ENCODE results near the gene INPP1.

Gene INPP1

DNA sequence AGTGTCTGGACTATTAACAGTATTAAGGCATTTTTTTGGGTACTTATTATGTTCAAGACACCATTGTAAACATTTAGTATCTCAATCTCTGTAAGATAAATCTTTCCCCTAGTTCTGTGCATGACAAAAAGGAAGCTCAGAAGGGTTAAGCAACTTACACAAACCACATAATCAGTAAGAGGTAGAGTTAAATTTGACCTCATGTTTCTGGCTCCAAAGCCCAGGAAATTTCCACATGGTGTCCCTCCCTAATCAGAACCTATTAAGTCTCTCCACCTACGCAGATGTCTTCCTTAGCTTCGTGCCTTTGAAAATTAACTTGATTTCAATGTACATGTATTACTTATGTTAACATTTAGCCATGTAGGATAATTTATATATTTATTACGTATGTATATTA is 66.8 kb downstream of the INPP1 start:
- peak overlapping the region; percentile 91 for H3K4me2 ChIP-seq (ENCODE audit: insufficient read depth, low read length)
- no peak for DNase-seq

GRCh38 chr2:190412966-190413365 is 69.6 kb downstream of the INPP1 start:
- H3K79me2 ChIP-seq (ENCODE audit: insufficient read depth, low read length), result peaks cover 48% of the 10 kb centered on the region
- no peaks in the 10 kb centered on the region for H3K9me3 ChIP-seq (ENCODE audit: insufficient read depth, low read length, severe bottlenecking)
- no peak for ATAC-seq (ENCODE audit: insufficient read depth, low read depth)
- no peak overlapping the region for H3K4me2 ChIP-seq (ENCODE audit: insufficient read depth, low read length)
- H3K4me1 ChIP-seq (ENCODE audit: insufficient read depth, low read length), result peaks cover 41% of the 10 kb centered on the region
- no peaks in the 10 kb centered on the region for H3K36me3 ChIP-seq (ENCODE audit: insufficient read depth, low read length)
- no peak overlapping the region for H3K9ac ChIP-seq (ENCODE audit: low read depth, low read length)
- no peak overlapping the region for H2AFZ ChIP-seq (ENCODE audit: low read depth, low read length)
- TF ChIP-seq EZH2 (IDR thresholded peaks at IDR 0.05; ENCODE audit: borderline replicate concordance, low read depth, low read length, severe bottlenecking), result no peak
- TF ChIP-seq, protein P1, sequence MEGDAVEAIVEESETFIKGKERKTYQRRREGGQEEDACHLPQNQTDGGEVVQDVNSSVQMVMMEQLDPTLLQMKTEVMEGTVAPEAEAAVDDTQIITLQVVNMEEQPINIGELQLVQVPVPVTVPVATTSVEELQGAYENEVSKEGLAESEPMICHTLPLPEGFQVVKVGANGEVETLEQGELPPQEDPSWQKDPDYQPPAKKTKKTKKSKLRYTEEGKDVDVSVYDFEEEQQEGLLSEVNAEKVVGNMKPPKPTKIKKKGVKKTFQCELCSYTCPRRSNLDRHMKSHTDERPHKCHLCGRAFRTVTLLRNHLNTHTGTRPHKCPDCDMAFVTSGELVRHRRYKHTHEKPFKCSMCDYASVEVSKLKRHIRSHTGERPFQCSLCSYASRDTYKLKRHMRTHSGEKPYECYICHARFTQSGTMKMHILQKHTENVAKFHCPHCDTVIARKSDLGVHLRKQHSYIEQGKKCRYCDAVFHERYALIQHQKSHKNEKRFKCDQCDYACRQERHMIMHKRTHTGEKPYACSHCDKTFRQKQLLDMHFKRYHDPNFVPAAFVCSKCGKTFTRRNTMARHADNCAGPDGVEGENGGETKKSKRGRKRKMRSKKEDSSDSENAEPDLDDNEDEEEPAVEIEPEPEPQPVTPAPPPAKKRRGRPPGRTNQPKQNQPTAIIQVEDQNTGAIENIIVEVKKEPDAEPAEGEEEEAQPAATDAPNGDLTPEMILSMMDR (IDR thresholded peaks at IDR 0.05; ENCODE audit: borderline replicate concordance, extremely low read depth, low read length, poor library complexity, severe bottlenecking), result no peak
- DNase-seq, result no peak
- H3K4me3 ChIP-seq (ENCODE audit: low read depth in 1 of 2, low read length in 2 of 2), result no peak overlapping the region
- H3K27me3 ChIP-seq (ENCODE audit: insufficient read depth, low read length, poor library complexity), result no peaks in the 10 kb centered on the region
- H4K20me1 ChIP-seq (ENCODE audit: insufficient read depth, low read length), result no peaks in the 10 kb centered on the region
- no peak overlapping the region for H3K27ac ChIP-seq (ENCODE audit: low read length)

More for the DNA sequence above, 66.8 kb downstream of the INPP1 start:
- Histone ChIP-seq H3K4me1 (ENCODE audit: insufficient read depth, low read length) (peaks cover 39% of the 10 kb centered on the region), H3K27me3 (ENCODE audit: insufficient read depth, low read length, poor library complexity) (no peaks in the 10 kb centered on the region), H3K9ac (ENCODE audit: low read depth, low read length) (no peak overlapping the region), H2AFZ (ENCODE audit: low read depth, low read length) (no peak overlapping the region), H3K79me2 (ENCODE audit: insufficient read depth, low read length) (peaks cover 36% of the 10 kb centered on the region), H3K9me3 (ENCODE audit: insufficient read depth, low read length, severe bottlenecking) (no peaks in the 10 kb centered on the region), H3K36me3 (ENCODE audit: insufficient read depth, low read length) (no peaks in the 10 kb centered on the region), H4K20me1 (ENCODE audit: insufficient read depth, low read length) (no peaks in the 10 kb centered on the region), H3K4me3 (ENCODE audit: low read depth in 1 of 2, low read length in 2 of 2) (peak overlapping the region in 1 of 2 experiments; percentile 63; a peak in 1 of 4 replicates), H3K27ac (ENCODE audit: low read length) (no peak overlapping the region)
- no peak for TF ChIP-seq EZH2 (IDR thresholded peaks at IDR 0.05; ENCODE audit: borderline replicate concordance, low read depth, low read length, severe bottlenecking)
- TF ChIP-seq, protein P1 (IDR thresholded peaks at IDR 0.05; ENCODE audit: borderline replicate concordance, extremely low read depth, low read length, poor library complexity, severe bottlenecking), result no peak
- no peak for ATAC-seq (ENCODE audit: insufficient read depth, low read depth)

DNA sequence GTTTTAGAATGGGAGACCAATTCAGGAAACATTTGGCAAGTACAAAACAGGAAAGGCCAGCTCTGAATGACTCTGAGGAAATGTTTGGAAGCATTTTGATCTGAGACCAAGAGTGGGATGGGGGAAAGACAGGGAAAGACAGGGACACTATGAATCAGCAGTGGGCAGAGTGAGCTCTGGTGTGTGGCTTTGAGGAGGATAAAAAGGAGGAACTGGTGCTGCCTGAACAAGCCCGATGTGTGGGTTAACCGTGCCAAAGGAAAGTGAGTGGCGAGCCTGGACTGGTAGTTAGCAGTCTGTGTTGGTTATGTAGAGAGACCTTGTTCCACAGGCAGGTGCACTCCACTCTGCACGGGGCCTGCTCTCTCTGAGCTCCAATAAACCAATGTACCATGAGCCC is 70.0 kb downstream of the INPP1 start:
- Histone ChIP-seq H3K9ac (ENCODE audit: low read depth, low read length) (no peak overlapping the region), H3K36me3 (ENCODE audit: insufficient read depth, low read length) (peaks cover 4% of the 10 kb centered on the region; the same call in 1 of the 2 replicates), H3K79me2 (ENCODE audit: insufficient read depth, low read length) (peaks cover 52% of the 10 kb centered on the region), H3K27ac (ENCODE audit: low read length) (no peak overlapping the region), H3K4me1 (ENCODE audit: insufficient read depth, low read length) (peaks cover 41% of the 10 kb centered on the region), H3K9me3 (ENCODE audit: insufficient read depth, low read length, severe bottlenecking) (no peaks in the 10 kb centered on the region), H3K4me2 (ENCODE audit: insufficient read depth, low read length) (no peak overlapping the region), H3K4me3 (ENCODE audit: low read depth in 1 of 2, low read length in 2 of 2) (no peak overlapping the region), H3K27me3 (ENCODE audit: insufficient read depth, low read length, poor library complexity) (no peaks in the 10 kb centered on the region), H4K20me1 (ENCODE audit: insufficient read depth, low read length) (no peaks in the 10 kb centered on the region), H2AFZ (ENCODE audit: low read depth, low read length) (no peak overlapping the region)
- TF ChIP-seq, protein P1 (IDR thresholded peaks at IDR 0.05; ENCODE audit: borderline replicate concordance, extremely low read depth, low read length, poor library complexity, severe bottlenecking), result no peak
- TF ChIP-seq EZH2 (IDR thresholded peaks at IDR 0.05; ENCODE audit: borderline replicate concordance, low read depth, low read length, severe bottlenecking), result no peak
- ATAC-seq (ENCODE audit: insufficient read depth, low read depth) (no peak), DNase-seq (peak; percentile 22)

DNA sequence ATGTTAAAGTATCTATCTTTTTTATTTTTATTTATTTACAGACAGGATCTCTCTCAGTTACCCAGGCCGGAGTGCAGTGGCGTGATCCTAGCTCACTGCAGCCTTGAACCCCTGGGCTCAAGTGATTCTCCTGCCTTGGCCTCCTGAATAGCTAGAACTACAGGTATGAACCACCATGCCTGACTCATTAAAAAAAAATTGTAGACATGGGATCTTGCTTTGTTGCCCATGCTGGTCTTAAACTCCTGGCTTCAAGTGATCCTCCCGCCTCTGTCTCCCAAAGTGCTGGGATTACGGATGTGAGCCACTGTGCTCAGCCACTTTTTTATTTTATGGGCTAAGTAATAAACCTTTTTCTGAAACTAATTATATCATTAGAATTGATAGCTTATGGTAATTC is 71.9 kb downstream of the INPP1 start:
- peak overlapping the region; percentile 54 for H3K4me2 ChIP-seq (ENCODE audit: insufficient read depth, low read length)
- H3K4me3 ChIP-seq (ENCODE audit: low read depth in 1 of 2, low read length in 2 of 2), result no peak overlapping the region
- no peak overlapping the region for H2AFZ ChIP-seq (ENCODE audit: low read depth, low read length)
- peaks cover 28% of the 10 kb centered on the region for H3K4me1 ChIP-seq (ENCODE audit: insufficient read depth, low read length)
- no peaks in the 10 kb centered on the region for H4K20me1 ChIP-seq (ENCODE audit: insufficient read depth, low read length)
- DNase-seq (no peak), ATAC-seq (ENCODE audit: insufficient read depth, low read depth) (no peak)
- H3K9ac ChIP-seq (ENCODE audit: low read depth, low read length), result peak overlapping the region; percentile 41
- peaks cover 6% of the 10 kb centered on the region; the same call in 1 of the 2 replicates for H3K36me3 ChIP-seq (ENCODE audit: insufficient read depth, low read length)
- TF ChIP-seq EZH2 (IDR thresholded peaks at IDR 0.05; ENCODE audit: borderline replicate concordance, low read depth, low read length, severe bottlenecking), result no peak
- TF ChIP-seq, protein P1 (IDR thresholded peaks at IDR 0.05; ENCODE audit: borderline replicate concordance, extremely low read depth, low read length, poor library complexity, severe bottlenecking), result no peak
- peaks cover 36% of the 10 kb centered on the region for H3K79me2 ChIP-seq (ENCODE audit: insufficient read depth, low read length)
- H3K27ac ChIP-seq (ENCODE audit: low read length), result peak overlapping the region; percentile 67
- H3K27me3 ChIP-seq (ENCODE audit: insufficient read depth, low read length, poor library complexity), result no peaks in the 10 kb centered on the region
- no peaks in the 10 kb centered on the region for H3K9me3 ChIP-seq (ENCODE audit: insufficient read depth, low read length, severe bottlenecking)

Data from DND-41 (cell line).